Stomach (tissue), 4 donors: ENCODE data around the gene CDKN1A.

Experiments used
- EP300 ChIP-seq: sonication (generic); formaldehyde crosslinking; IDR thresholded peaks from one replicate; pipeline ENCODE4 v1.6.1; 2017; ENCODE audit warnings: antibody characterized with exemption
- POLR2A ChIP-seq, 4 donors: fragments of 450-650 bp; IDR thresholded peaks; one replicate each; pipeline ENCODE4 v1.6.1; 2016; ENCODE audit warnings: antibody characterized with exemption in 4 of 4, control low read depth in 2 of 4, mild to moderate bottlenecking in 1 of 4, moderate library complexity in 1 of 4
- TF ChIP-seq, protein P1 (sequence below), 7 experiments: fragments of 450-650 bp in 4 of 7; fragments of 200-600 bp in 3 of 7; sonication (generic) in 3 of 7; IDR thresholded peaks; one replicate each; pipeline ENCODE4 v1.5.1; 2016 to 2019; ENCODE audit warnings: antibody characterized with exemption in 7 of 7, control low read depth in 2 of 7, mild to moderate bottlenecking in 1 of 7

- TF ChIP-seq, protein P1, sequence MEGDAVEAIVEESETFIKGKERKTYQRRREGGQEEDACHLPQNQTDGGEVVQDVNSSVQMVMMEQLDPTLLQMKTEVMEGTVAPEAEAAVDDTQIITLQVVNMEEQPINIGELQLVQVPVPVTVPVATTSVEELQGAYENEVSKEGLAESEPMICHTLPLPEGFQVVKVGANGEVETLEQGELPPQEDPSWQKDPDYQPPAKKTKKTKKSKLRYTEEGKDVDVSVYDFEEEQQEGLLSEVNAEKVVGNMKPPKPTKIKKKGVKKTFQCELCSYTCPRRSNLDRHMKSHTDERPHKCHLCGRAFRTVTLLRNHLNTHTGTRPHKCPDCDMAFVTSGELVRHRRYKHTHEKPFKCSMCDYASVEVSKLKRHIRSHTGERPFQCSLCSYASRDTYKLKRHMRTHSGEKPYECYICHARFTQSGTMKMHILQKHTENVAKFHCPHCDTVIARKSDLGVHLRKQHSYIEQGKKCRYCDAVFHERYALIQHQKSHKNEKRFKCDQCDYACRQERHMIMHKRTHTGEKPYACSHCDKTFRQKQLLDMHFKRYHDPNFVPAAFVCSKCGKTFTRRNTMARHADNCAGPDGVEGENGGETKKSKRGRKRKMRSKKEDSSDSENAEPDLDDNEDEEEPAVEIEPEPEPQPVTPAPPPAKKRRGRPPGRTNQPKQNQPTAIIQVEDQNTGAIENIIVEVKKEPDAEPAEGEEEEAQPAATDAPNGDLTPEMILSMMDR (IDR thresholded peaks at IDR 0.05), result no peak
- TF ChIP-seq EP300 (no peak), POLR2A (IDR thresholded peaks at IDR 0.05) (no peak)
These were observed 4.0 kb downstream of the CDKN1A start for GRCh38 chr6:36682328-36683144.
